Stimulated activated CD8-positive, alpha-beta memory T cell treated with anti-CD3 and anti-CD28 coated beads, Interleukin-12 subunit alpha, Interleukin-12 subunit beta, amount 100 ng/mL, for 1 hour (primary cell): Measurements from ENCODE around the gene PTCD2.

ENCODE experiments used
- DNase-seq: peaks from one replicate; pipeline ENCODE4 v3.0.0-alpha.2; 2020; ENCODE audit warnings: low read depth

PTCD2 gene

DNA sequence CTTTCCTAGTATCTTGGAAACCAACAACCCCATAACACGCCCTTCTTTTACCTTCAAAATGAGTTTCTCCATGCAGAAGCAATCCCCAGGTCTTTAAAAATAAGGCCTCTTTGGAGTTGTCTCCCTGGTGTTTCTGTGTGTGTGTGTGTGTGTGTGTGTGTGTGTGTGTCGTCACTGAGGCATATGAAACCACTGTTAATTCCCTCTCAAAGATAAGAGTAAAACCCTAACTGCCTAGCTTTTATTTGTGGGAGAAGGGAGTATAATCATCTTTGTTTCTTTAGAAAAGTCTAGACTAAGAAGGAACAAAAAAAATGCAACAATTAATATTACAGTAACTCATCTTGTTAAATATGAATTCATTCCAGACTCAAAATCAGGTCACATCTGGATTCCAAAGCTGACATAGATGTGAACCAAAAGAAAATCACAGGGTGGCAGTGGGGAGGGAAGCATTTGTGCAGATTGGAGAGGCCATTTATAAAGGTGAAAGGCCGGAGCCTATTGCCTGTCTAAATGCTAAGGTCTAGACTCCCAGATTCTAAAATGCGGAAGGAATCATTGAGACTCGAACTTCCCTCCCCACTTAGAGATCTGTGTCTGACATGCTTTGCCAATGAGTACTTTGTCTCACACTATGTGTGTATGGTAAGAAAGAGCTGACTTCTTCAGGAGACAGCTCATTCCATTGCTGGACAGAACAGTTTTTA lies 95.6 kb downstream of the PTCD2 start:
- DNase-seq: no peak

DNA sequence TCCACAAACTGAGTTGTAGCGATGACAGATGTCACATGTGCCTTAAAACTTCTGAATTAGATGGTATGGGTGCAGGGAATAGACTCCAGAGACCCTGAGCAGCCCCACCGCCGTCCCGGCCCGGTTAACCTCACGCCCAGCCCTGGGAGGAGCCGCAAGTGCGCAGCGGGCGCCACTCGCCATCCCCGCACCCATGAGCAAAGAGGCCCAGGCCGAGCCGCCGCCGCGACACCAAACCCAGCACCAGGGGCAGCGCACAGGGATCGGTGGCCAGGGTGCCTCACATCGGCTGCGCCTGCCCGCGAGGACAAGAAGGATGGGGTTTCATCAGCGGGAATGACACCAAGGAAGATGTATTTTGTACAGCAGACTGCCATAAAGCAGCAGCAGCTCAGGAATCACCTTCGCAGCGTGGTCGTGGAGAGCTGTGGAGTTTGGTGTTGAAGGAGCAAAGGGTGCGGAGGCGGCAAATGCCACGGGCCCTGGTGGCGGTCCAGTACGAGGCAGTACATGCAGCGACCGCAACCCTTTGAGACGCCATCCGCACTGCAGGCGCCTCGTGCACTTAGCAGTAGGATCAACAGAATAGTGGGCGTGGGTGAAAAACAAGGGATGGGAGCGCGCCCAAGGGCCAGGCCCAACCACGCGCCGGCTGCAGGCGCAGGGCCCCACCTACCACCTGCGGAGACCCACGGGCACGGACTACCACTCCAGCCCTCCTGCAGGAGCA lies 97.3 kb downstream of the PTCD2 start:
- no peak for DNase-seq
